BE2C (cell line): ENCODE measurements around the gene SHISA7.

Experiments used
- DNase-seq: peaks from one replicate; pipeline ENCODE4 v3.0.0-alpha.2; 2020
- H3K27me3 ChIP-seq: fragments of 250-450 bp; sonication (Bioruptor Pico); 2 replicates; pipeline ENCODE4 v1.5.1; 2020; ENCODE audit warnings: mild to moderate bottlenecking
- H3K36me3 ChIP-seq: fragments of 250-450 bp; sonication (Bioruptor Pico); 2 replicates; pipeline ENCODE4 v1.5.1; 2020; ENCODE audit warnings: mild to moderate bottlenecking
- H3K4me1 ChIP-seq: fragments of 250-450 bp; sonication (Bioruptor Pico); 2 replicates; pipeline ENCODE4 v1.5.1; 2020
- H3K4me3 ChIP-seq: 2 replicates; pipeline ENCODE4 v1.5.1; 2011; ENCODE audit warnings: low read depth, low read length
- H3K9me3 ChIP-seq: fragments of 250-450 bp; sonication (Bioruptor Pico); 2 replicates; pipeline ENCODE4 v1.5.1; 2020
- CTCF ChIP-seq: IDR thresholded peaks from 2 replicates; pipeline ENCODE4 v1.5.1; 2012; ENCODE audit warnings: mild to moderate bottlenecking, low read depth, low read length

SHISA7 gene

GRCh38 chr19:55468054-55468393, 24.9 kb upstream of the SHISA7 start:
- H3K36me3 ChIP-seq: no peaks in the 10 kb centered on the region
- no peaks in the 10 kb centered on the region for H3K4me1 ChIP-seq
- TF ChIP-seq CTCF: no peak; the same call in 1 of the 2 replicates
- no peaks in the 10 kb centered on the region for H3K27me3 ChIP-seq
- H3K9me3 ChIP-seq: no peaks in the 10 kb centered on the region
- H3K4me3 ChIP-seq: no peak overlapping the region
- no peak for DNase-seq

GRCh38 chr19:55467236-55468053, 24.3 kb upstream of the SHISA7 start:
- peak; percentile 90 for TF ChIP-seq CTCF
- peak; percentile 67 for DNase-seq
- Histone ChIP-seq H3K36me3 (no peaks in the 10 kb centered on the region), H3K27me3 (no peaks in the 10 kb centered on the region), H3K4me1 (no peaks in the 10 kb centered on the region), H3K4me3 (no peak overlapping the region), H3K9me3 (no peaks in the 10 kb centered on the region)

- Histone ChIP-seq H3K4me1 (no peaks in the 10 kb centered on the region), H3K27me3 (no peaks in the 10 kb centered on the region), H3K36me3 (no peaks in the 10 kb centered on the region), H3K9me3 (no peaks in the 10 kb centered on the region), H3K4me3 (no peak overlapping the region)
- no peak for DNase-seq
- no peak for TF ChIP-seq CTCF
Measured at GRCh38 chr19:55466241-55466614, 23.1 kb upstream of the SHISA7 start.

GRCh38 chr19:55465460-55466240, 22.6 kb upstream of the SHISA7 start:
- Histone ChIP-seq H3K27me3 (no peaks in the 10 kb centered on the region), H3K4me3 (no peak overlapping the region), H3K4me1 (peaks cover 1% of the 10 kb centered on the region; the same call in 1 of the 2 replicates), H3K36me3 (no peaks in the 10 kb centered on the region), H3K9me3 (no peaks in the 10 kb centered on the region)
- DNase-seq: peak; percentile 45
- no peak for TF ChIP-seq CTCF

GRCh38 chr19:55464662-55465054, 21.6 kb upstream of the SHISA7 start, which contains the start of gene C19orf85:
C19orf85 (minus strand) TSS chr19:55464751; CDS start chr19:55464554, 197 bp downstream.
- Histone ChIP-seq H3K4me1 (peaks cover 8% of the 10 kb centered on the region), H3K27me3 (no peaks in the 10 kb centered on the region), H3K9me3 (no peaks in the 10 kb centered on the region), H3K36me3 (no peaks in the 10 kb centered on the region), H3K4me3 (no peak within 1 kb of the TSS)
- DNase-seq: no peak
- no peak for TF ChIP-seq CTCF

GRCh38 chr19:55464039-55464661, 21.1 kb upstream of the SHISA7 start:
- no peak for TF ChIP-seq CTCF
- peak; percentile 12 for DNase-seq
- no peaks in the 10 kb centered on the region for H3K36me3 ChIP-seq
- H3K27me3 ChIP-seq: no peaks in the 10 kb centered on the region
- peaks cover 10% of the 10 kb centered on the region for H3K4me1 ChIP-seq
- no peak overlapping the region for H3K4me3 ChIP-seq
- no peaks in the 10 kb centered on the region for H3K9me3 ChIP-seq
